GM23338 (cell line): ENCODE data around the gene TET2. TPM values are rescaled to one million over a fixed set of nuclear protein-coding genes. Genes with fewer than 3 reads are reported as not detected.

Experiments
- ATAC-seq: fragments of 200-7000 bp; cut with Tn5 transposase; 3 replicates; pipeline ENCODE4 v1.9.1; 2020
- DNase-seq: peaks from one replicate; pipeline ENCODE4 v3.0.0-alpha.2; 2015; ENCODE audit warnings: low spot score
- H2AFZ ChIP-seq: fragments of 200-600 bp; sonication (generic); 2 replicates; pipeline ENCODE4 v1.8.0; 2016; ENCODE audit warnings: antibody characterized with exemption, mild to moderate bottlenecking, moderate library complexity
- H3F3A ChIP-seq: fragments of 200-600 bp; sonication (generic); replicated peaks from 2 replicates; pipeline ENCODE4 v1.8.0; 2017; ENCODE audit warnings: antibody characterized with exemption, mixed run types, low read depth
- H3K27ac ChIP-seq: fragments of 200-600 bp; sonication (generic); 2 replicates; pipeline ENCODE4 v1.6.1; 2016; ENCODE audit warnings: low read depth
- H3K27me3 ChIP-seq: fragments of 200-600 bp; sonication (generic); 2 replicates; pipeline ENCODE4 v1.8.0; 2016; ENCODE audit warnings: mild to moderate bottlenecking, mixed run types, moderate library complexity; ENCODE audit not compliant: insufficient read depth
- H3K36me3 ChIP-seq: fragments of 200-600 bp; sonication (generic); 2 replicates; pipeline ENCODE4 v1.8.0; 2016; ENCODE audit warnings: mild to moderate bottlenecking; ENCODE audit not compliant: insufficient read depth
- H3K4me1 ChIP-seq: fragments of 200-600 bp; sonication (generic); 2 replicates; pipeline ENCODE4 v1.8.0; 2016; ENCODE audit warnings: mild to moderate bottlenecking, moderate library complexity; ENCODE audit not compliant: insufficient read depth
- H3K4me2 ChIP-seq: fragments of 200-600 bp; sonication (generic); 2 replicates; pipeline ENCODE4 v1.7.1; 2017; ENCODE audit warnings: mixed run types
- H3K4me3 ChIP-seq: fragments of 200-600 bp; sonication (generic); 2 replicates; pipeline ENCODE4 v1.6.1; 2016; ENCODE audit warnings: mixed run types
- H3K79me2 ChIP-seq: fragments of 200-600 bp; sonication (generic); replicated peaks from 2 replicates; pipeline ENCODE4 v1.8.0; 2017; ENCODE audit warnings: mild to moderate bottlenecking; ENCODE audit not compliant: insufficient read depth
- H3K9me2 ChIP-seq: fragments of 200-600 bp; sonication (generic); 2 replicates; pipeline ENCODE4 v1.8.0; 2017; ENCODE audit not compliant: insufficient read depth
- H4K20me1 ChIP-seq: fragments of 200-600 bp; sonication (generic); replicated peaks from 2 replicates; pipeline ENCODE4 v1.8.0; 2017; ENCODE audit warnings: mild to moderate bottlenecking; ENCODE audit not compliant: insufficient read depth
- H3K27ac Mint-ChIP-seq: 2 replicates; pipeline ENCODE4 v1.8.0; 2020; ENCODE audit warnings: inconsistent platforms, mild to moderate bottlenecking, moderate library complexity, mixed read lengths
- H3K27me3 Mint-ChIP-seq: 3 replicates; pipeline ENCODE4 v1.8.0; 2022; ENCODE audit warnings: low read depth, mild to moderate bottlenecking, moderate library complexity, mixed read lengths, inconsistent platforms; ENCODE audit not compliant: insufficient read depth, poor library complexity
- H3K36me3 Mint-ChIP-seq: 3 replicates; pipeline ENCODE4 v1.8.0; 2021; ENCODE audit warnings: low read depth, mild to moderate bottlenecking, inconsistent platforms, moderate library complexity, mixed read lengths
- H3K4me1 Mint-ChIP-seq: 3 replicates; pipeline ENCODE4 v1.8.0; 2020; ENCODE audit warnings: mild to moderate bottlenecking, inconsistent platforms, mixed read lengths
- H3K4me3 Mint-ChIP-seq: 3 replicates; pipeline ENCODE4 v1.8.0; 2021; ENCODE audit warnings: moderate library complexity, mild to moderate bottlenecking, inconsistent platforms, mixed read lengths
- H3K9me3 Mint-ChIP-seq: 3 replicates; pipeline ENCODE4 v1.8.0; 2020; ENCODE audit warnings: moderate library complexity, mild to moderate bottlenecking, inconsistent platforms, mixed read lengths
- ETS1 ChIP-seq: IDR thresholded peaks from 2 replicates; pipeline ENCODE4 v1.6.1; 2016; ENCODE audit warnings: antibody characterized with exemption
- EZH2 ChIP-seq: fragments of 200-600 bp; sonication (generic); IDR thresholded peaks from one replicate; pipeline ENCODE4 v1.8.0; 2017; ENCODE audit warnings: antibody characterized with exemption, mild to moderate bottlenecking, low read depth; ENCODE audit not compliant: unreplicated experiment
- EZH2phosphoT487 ChIP-seq: fragments of 200-600 bp; sonication (generic); IDR thresholded peaks from one replicate; pipeline ENCODE4 v1.8.1; 2018; ENCODE audit warnings: antibody characterized with exemption; ENCODE audit not compliant: unreplicated experiment
- JUNB ChIP-seq: IDR thresholded peaks from one replicate; pipeline ENCODE4 v1.6.1; 2016; ENCODE audit warnings: antibody characterized with exemption; ENCODE audit not compliant: unreplicated experiment
- NANOG ChIP-seq: IDR thresholded peaks from 2 replicates; pipeline ENCODE4 v1.6.1; 2016; ENCODE audit warnings: antibody characterized with exemption, borderline replicate concordance
- POLR2AphosphoS5 ChIP-seq: IDR thresholded peaks from 2 replicates; pipeline ENCODE4 v1.6.1; 2016; ENCODE audit warnings: antibody characterized with exemption, low read depth
- STAT1 ChIP-seq: IDR thresholded peaks from one replicate; pipeline ENCODE4 v1.6.1; 2016; ENCODE audit warnings: antibody characterized with exemption; ENCODE audit not compliant: unreplicated experiment
- ZNF114 ChIP-seq: fragments of 250-450 bp; sonication (Bioruptor Pico); IDR thresholded peaks from 2 replicates; pipeline ENCODE4 v1.5.0; 2020; ENCODE audit warnings: mild to moderate bottlenecking, moderate library complexity
- polyA plus RNA-seq: library from polyadenylated mRNA; unstranded; fragments of >200 nt; fragmentation: Nextera tagmentation; extraction: Ambion mirVana; gene quantifications from 2 replicates; pipeline ENCODE4 v1.2.1, GENCODE V29; 2016
- total RNA-seq: library from RNA; depleted of rRNA; stranded (reverse); fragments of >200 nt; shearing (Covaris generic); gene quantifications from 2 replicates; pipeline ENCODE4 v1.2.3, GENCODE V29; 2014
- TF ChIP-seq, protein P1 (sequence below): fragments of 250-450 bp; sonication (Bioruptor Pico); IDR thresholded peaks from 2 replicates; pipeline ENCODE4 v1.5.0; 2020; ENCODE audit warnings: mild to moderate bottlenecking, moderate library complexity

TET2 gene
- total and polyA plus RNA-seq, 2 experiments from 2014 or later, result 1.2 to 2.2 TPM

DNA sequence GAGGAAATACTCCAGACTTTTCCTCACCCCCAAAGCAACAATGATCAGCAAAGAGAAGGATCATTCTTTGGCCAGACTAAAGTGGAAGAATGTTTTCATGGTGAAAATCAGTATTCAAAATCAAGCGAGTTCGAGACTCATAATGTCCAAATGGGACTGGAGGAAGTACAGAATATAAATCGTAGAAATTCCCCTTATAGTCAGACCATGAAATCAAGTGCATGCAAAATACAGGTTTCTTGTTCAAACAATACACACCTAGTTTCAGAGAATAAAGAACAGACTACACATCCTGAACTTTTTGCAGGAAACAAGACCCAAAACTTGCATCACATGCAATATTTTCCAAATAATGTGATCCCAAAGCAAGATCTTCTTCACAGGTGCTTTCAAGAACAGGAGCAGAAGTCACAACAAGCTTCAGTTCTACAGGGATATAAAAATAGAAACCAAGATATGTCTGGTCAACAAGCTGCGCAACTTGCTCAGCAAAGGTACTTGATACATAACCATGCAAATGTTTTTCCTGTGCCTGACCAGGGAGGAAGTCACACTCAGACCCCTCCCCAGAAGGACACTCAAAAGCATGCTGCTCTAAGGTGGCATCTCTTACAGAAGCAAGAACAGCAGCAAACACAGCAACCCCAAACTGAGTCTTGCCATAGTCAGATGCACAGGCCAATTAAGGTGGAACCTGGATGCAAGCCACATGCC, 89.7 kb downstream of the TET2 start (continued):
- TF ChIP-seq, protein P1, sequence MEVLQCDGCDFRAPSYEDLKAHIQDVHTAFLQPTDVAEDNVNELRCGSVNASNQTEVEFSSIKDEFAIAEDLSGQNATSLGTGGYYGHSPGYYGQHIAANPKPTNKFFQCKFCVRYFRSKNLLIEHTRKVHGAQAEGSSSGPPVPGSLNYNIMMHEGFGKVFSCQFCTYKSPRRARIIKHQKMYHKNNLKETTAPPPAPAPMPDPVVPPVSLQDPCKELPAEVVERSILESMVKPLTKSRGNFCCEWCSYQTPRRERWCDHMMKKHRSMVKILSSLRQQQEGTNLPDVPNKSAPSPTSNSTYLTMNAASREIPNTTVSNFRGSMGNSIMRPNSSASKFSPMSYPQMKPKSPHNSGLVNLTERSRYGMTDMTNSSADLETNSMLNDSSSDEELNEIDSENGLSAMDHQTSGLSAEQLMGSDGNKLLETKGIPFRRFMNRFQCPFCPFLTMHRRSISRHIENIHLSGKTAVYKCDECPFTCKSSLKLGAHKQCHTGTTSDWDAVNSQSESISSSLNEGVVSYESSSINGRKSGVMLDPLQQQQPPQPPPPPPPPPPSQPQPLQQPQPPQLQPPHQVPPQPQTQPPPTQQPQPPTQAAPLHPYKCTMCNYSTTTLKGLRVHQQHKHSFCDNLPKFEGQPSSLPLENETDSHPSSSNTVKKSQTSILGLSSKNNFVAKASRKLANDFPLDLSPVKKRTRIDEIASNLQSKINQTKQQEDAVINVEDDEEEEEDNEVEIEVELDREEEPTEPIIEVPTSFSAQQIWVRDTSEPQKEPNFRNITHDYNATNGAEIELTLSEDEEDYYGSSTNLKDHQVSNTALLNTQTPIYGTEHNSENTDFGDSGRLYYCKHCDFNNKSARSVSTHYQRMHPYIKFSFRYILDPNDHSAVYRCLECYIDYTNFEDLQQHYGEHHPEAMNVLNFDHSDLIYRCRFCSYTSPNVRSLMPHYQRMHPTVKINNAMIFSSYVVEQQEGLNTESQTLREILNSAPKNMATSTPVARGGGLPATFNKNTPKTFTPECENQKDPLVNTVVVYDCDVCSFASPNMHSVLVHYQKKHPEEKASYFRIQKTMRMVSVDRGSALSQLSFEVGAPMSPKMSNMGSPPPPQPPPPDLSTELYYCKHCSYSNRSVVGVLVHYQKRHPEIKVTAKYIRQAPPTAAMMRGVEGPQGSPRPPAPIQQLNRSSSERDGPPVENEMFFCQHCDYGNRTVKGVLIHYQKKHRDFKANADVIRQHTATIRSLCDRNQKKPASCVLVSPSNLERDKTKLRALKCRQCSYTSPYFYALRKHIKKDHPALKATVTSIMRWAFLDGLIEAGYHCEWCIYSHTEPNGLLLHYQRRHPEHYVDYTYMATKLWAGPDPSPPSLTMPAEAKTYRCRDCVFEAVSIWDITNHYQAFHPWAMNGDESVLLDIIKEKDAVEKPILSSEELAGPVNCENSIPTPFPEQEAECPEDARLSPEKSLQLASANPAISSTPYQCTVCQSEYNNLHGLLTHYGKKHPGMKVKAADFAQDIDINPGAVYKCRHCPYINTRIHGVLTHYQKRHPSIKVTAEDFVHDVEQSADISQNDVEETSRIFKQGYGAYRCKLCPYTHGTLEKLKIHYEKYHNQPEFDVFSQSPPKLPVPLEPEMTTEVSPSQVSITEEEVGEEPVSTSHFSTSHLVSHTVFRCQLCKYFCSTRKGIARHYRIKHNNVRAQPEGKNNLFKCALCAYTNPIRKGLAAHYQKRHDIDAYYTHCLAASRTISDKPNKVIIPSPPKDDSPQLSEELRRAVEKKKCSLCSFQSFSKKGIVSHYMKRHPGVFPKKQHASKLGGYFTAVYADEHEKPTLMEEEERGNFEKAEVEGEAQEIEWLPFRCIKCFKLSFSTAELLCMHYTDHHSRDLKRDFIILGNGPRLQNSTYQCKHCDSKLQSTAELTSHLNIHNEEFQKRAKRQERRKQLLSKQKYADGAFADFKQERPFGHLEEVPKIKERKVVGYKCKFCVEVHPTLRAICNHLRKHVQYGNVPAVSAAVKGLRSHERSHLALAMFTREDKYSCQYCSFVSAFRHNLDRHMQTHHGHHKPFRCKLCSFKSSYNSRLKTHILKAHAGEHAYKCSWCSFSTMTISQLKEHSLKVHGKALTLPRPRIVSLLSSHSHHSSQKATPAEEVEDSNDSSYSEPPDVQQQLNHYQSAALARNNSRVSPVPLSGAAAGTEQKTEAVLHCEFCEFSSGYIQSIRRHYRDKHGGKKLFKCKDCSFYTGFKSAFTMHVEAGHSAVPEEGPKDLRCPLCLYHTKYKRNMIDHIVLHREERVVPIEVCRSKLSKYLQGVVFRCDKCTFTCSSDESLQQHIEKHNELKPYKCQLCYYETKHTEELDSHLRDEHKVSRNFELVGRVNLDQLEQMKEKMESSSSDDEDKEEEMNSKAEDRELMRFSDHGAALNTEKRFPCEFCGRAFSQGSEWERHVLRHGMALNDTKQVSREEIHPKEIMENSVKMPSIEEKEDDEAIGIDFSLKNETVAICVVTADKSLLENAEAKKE (CRISPR knock-in tag), result no peak
- TF ChIP-seq POLR2AphosphoS5 (no peak), JUNB (no peak)

DNA sequence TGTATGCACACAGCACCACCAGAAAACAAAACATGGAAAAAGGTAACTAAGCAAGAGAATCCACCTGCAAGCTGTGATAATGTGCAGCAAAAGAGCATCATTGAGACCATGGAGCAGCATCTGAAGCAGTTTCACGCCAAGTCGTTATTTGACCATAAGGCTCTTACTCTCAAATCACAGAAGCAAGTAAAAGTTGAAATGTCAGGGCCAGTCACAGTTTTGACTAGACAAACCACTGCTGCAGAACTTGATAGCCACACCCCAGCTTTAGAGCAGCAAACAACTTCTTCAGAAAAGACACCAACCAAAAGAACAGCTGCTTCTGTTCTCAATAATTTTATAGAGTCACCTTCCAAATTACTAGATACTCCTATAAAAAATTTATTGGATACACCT, 90.2 kb downstream of the TET2 start:
- no peaks in the 10 kb centered on the region for H3K36me3 ChIP-seq
- TF ChIP-seq EZH2phosphoT487 (no peak), EZH2 (no peak), ETS1 (no peak), ZNF114 (no peak), POLR2AphosphoS5 (no peak), STAT1 (no peak), NANOG (no peak)
- TF ChIP-seq, protein P1 (CRISPR knock-in tag), result no peak

More for the DNA sequence above, 90.2 kb downstream of the TET2 start:
- no peaks in the 10 kb centered on the region for H3K9me2 ChIP-seq
- no peak overlapping the region for H2AFZ ChIP-seq
- DNase-seq, result no peak
- no peak overlapping the region for H3K4me3 Mint-ChIP-seq
- no peaks in the 10 kb centered on the region for H3K27me3 Mint-ChIP-seq
- ATAC-seq, result no peak
- peaks cover 8% of the 10 kb centered on the region for H3K4me1 Mint-ChIP-seq
- H3K4me3 ChIP-seq, result no peak overlapping the region
- H3K27me3 ChIP-seq, result no peaks in the 10 kb centered on the region
- H3K4me1 ChIP-seq, result peaks cover 4% of the 10 kb centered on the region
- H3F3A ChIP-seq, result no peaks in the 10 kb centered on the region
- no peaks in the 10 kb centered on the region for H3K79me2 ChIP-seq
- no peak overlapping the region for H3K27ac Mint-ChIP-seq
- H4K20me1 ChIP-seq, result no peaks in the 10 kb centered on the region
- H3K36me3 Mint-ChIP-seq, result no peaks in the 10 kb centered on the region
- H3K4me2 ChIP-seq, result no peak overlapping the region
- H3K9me3 Mint-ChIP-seq, result no peaks in the 10 kb centered on the region
- no peak overlapping the region for H3K27ac ChIP-seq
